Motor neuron (in vitro differentiated cells): ENCODE data around the gene STXBP3. TPM values are rescaled to one million over a fixed set of nuclear protein-coding genes. Genes with fewer than 3 reads are reported as not detected.
A peak's percentile ranks its signal among the peaks of the same experiment; 100 is the strongest.

Experiments used
- ATAC-seq, 8 experiments: fragments of 200-7000 bp; cut with Tn5 transposase; replicated peaks in 6 of 8; 2 replicates each; pipeline ENCODE4 v1.8.0; 2021; ENCODE audit warnings: mild to moderate bottlenecking in 8 of 8, moderate library complexity in 8 of 8
- H3K27ac ChIP-seq, 2 donors: fragments of 250-450 bp; sonication (Bioruptor Pico); 2 replicates each; pipeline ENCODE4 v1.9.0; 2021; ENCODE audit warnings: antibody characterized with exemption in 2 of 2, mild to moderate bottlenecking in 2 of 2, moderate library complexity in 1 of 2
- H3K4me1 ChIP-seq, 2 donors: fragments of 250-450 bp; sonication (Bioruptor Pico); replicated peaks in 1 of 2; 2 replicates each; pipeline ENCODE4 v1.6.1; 2021; ENCODE audit warnings: antibody characterized with exemption in 2 of 2, mild to moderate bottlenecking in 2 of 2, moderate library complexity in 1 of 2
- H3K4me3 ChIP-seq, 5 donors: fragments of 250-450 bp; sonication (Bioruptor Pico); 2 replicates each; pipeline ENCODE4 v1.9.0; 2021; ENCODE audit warnings: antibody characterized with exemption in 5 of 5, mild to moderate bottlenecking in 5 of 5, moderate library complexity in 4 of 5
- WGBS, 10 experiments: fragments of 450-650 bp; shearing (Covaris generic); methylation state at CpG; one replicate each; pipeline ENCODE4 v1.0.0; 2022; 5-methylcytosine and 5-hydroxymethylcytosine counted together
- in situ Hi-C, 9 experiments: fragments of 400-800 bp; cut with MboI; loops; one replicate each; pipeline ENCODE4 v1.15.0; 2021; ENCODE audit warnings: low sequenced_read_pairs in 9 of 9, low pct_unique_long_range_greater_than_20kb in 2 of 9; ENCODE audit not compliant: unreplicated experiment in 9 of 9
- total RNA-seq, 8 experiments: library from RNA; unstranded; fragments of 300-600 nt; gene quantifications; 2 replicates each; pipeline versions ENCODE4 v1.2.3 to v1.2.4, GENCODE V29; 2022

STXBP3 gene
- total RNA-seq, 8 experiments from 2014 or later, result 29.3 to 45.4 (median 38.8) TPM

DNA sequence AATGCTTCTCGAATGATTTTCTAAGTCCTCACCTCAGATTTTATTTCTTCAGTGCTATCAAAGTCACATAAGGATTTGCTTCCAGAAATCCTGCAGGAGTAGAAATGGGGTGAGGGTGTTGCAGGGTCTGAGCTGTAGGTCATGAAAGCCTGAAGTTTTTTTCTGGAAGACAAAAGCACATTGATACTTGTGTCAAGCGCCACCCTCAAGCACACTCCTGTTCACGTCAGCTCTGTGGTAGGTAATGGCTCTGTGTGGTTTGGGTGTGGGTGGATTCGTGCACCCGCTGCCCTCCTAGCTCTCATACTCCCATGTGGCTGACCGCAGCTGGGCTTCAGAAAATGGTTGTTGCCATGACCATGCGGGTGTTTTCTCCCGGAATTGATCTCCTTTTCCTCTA lies 70.5 kb downstream of the STXBP3 start:
- H3K27ac ChIP-seq, result peak overlapping the region; percentile 92 to 95
- in situ Hi-C loops, result no loop called here
- peak; percentile 34 to 74 (median 46) for ATAC-seq
- H3K4me1 ChIP-seq, result peaks cover 36 to 39% of the 10 kb centered on the region in 2 donors
- WGBS, 10 experiments, result 0 to 100% (median 44%) methylated on average over 1 to 8 of the region's 8 CpGs
- peak overlapping the region in 4 of 5 donors; percentile 11 to 20 (median 16) for H3K4me3 ChIP-seq

DNA sequence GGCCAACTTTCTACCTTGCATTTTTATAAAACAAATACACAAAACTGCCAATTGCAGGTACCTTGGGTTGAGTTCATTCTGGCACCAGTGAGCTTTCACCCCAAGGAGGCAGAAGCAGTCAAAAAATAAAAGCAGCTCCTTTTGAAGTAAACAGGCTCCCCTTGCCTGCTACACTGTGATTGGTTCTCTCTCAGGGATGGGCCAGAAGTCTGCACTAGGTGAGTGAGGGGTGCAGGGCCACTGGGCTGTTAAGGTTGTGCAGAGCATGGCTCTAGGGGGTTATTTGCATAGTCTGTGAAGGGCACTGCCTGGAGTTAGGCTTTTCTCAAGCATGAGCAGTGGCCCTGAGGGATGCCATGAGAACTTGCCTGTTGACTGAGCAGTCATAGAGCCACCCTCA lies 71.3 kb downstream of the STXBP3 start:
- ATAC-seq, result no peak
- Histone ChIP-seq H3K4me3 (no peak overlapping the region), H3K4me1 (peaks cover 36 to 39% of the 10 kb centered on the region in 2 donors), H3K27ac (peak overlapping the region; percentile 92 to 95)
- in situ Hi-C loops, result no loop called here

DNA sequence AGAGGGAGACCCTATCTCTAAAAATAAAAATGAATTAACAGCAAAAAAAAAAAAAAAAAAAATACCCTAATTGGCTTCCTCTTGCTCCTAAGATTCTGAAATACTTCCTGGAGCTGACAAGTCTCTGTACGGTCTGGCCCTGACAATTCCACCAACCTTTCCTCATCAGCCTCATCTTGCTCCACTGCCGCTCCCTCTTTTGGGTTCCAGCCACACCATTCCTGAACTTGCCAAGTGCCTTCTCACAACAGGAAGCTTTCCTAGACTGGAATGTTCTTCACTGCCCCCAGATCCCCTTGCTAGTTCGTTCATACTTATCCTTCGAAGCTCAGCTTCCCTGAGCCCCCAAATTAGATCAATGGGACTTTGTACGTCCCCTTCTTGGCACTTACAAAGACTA lies 73.4 kb downstream of the STXBP3 start:
- no peak overlapping the region for H3K27ac ChIP-seq
- ATAC-seq, result no peak
- peaks cover 28 to 31% of the 10 kb centered on the region in 2 donors for H3K4me1 ChIP-seq
- 36 to 100% (median 75%) methylated on average over 1 to 5 of the region's 5 CpGs; no CpG with 5 or more reads in 1 of the 10 experiments for WGBS, 10 experiments
- no peak overlapping the region for H3K4me3 ChIP-seq
- in situ Hi-C loops, result no loop called here

DNA sequence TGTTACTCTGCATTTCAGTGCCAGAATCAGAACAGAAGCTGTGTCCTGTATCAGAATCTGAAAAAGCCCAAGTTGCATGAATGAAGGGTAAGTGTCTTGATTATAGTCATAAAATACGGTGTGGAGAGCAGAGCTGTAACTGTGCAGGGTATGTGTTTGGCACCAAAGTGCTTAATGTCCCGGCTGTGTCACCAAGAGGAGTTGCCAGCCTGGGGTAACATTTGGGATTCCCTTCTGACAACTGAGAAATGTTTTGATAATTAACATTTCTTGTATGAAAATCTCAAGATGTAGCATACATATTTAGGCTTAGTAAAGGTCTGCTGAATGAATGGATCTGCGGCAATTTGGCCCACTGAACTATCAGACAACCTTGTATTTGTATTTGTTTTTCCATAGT lies 77.2 kb downstream of the STXBP3 start:
- ATAC-seq, result no peak
- no peaks in the 10 kb centered on the region for H3K4me1 ChIP-seq
- 44 to 100% (median 75%) methylated on average over 1 to 3 of the region's 3 CpGs; no CpG with 5 or more reads in 2 of the 10 experiments for WGBS, 10 experiments
- in situ Hi-C loops, result no loop called here
- no peak overlapping the region for H3K27ac ChIP-seq
- no peak overlapping the region for H3K4me3 ChIP-seq

DNA sequence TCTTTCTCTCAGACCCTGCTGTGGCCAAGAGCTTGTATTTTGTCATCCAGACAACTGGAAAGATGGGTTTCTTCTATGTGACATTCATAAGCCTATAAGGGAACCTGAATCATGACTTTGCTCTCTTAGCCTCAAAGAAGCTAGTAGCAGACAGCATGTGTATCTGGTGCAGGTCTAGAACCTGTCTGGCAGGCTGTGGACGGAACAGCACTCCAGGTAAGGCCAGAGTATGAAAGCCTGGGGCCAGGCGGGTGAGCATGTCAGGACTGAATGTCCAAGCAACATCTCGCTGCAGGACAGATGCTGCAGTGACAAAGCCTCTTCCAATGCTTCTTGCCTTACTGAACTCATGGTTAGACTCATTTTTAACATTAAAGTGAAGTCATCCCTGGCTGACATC lies 77.6 kb downstream of the STXBP3 start:
- H3K4me1 ChIP-seq, result no peaks in the 10 kb centered on the region
- in situ Hi-C loops, result no loop called here

DNA sequence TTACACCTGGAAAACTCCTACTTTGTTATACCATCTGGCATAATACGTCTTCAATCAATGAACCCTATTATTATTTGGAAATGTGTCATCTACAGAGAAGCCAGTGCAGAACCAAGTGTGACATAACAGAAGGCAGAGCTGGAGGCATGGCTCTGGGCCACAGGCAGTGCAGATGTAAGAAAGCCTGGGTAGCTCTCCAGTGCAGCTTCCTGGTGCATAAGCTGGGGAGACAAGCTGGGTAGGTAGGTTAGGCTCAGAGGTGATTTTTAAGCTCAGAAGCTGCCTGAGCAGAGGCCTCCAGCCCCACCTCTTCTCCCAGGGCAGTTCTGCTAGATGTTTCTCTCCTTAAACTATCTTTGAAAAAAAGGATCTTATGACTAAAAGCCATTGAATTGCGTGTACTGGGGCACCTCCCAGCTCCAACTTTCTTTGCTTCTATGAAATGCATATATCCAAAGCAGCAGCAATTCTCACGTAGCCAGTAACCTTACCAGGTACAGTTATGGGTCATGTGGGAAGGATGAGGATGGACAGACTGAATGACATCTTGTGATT lies 79.7 kb downstream of the STXBP3 start:
- ATAC-seq, result no peak
- Histone ChIP-seq H3K27ac (no peak overlapping the region), H3K4me1 (peaks cover 6 to 12% of the 10 kb centered on the region in 2 donors), H3K4me3 (no peak overlapping the region)
- WGBS, 10 experiments, result 8 to 100% (median 90%) methylated on average over 1 to 3 of the region's 3 CpGs
- in situ Hi-C loops, result no loop called here

More for the DNA sequence above, 77.6 kb downstream of the STXBP3 start:
- Histone ChIP-seq H3K4me3 (no peak overlapping the region), H3K27ac (no peak overlapping the region)
- WGBS, 10 experiments, result 50 to 100% (median 90%) methylated on average over 1 to 3 of the region's 3 CpGs; no CpG with 5 or more reads in 2 of the 10 experiments
- ATAC-seq, result no peak

DNA sequence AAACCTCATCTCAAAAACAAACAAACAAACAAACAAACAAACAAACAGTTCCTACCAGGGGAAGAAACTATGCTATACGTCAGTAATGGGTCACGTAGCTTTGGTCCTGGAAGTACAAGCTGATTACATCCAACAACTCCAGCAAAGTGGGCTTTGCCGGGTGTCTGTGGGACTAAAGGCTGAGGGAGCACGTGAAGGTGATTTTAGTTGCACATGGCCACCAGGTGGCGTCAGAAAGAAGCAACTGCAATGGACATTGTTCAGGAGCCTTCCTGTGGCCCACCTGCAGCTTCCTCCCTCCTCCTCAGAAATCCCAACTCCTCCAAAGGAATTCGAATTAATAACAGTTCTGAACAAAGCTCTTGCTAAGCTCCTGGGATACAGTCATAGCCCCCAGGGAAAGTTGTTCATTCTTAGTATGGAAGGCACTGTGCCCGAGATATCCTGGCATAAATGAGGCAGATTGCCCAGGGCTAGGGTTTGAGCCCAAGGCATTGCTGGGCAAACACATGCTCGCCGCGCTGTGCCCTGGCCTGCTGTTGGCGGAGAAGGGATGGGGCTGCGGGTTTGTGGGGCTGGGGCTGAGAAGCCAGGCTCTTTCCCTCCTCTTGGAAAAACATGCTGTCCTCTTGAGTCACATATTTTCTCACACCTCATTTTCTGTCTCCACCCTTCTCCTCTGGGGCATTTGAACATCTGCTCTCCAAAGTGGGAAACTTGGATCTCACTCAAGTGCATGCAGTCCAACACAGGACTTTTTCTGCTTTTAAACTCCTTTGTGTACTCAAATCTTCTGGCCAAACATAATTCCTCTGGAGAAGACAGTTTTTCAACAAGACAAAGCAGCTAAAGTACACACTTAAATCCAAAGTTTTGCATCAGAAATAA lies 81.8 kb downstream of the STXBP3 start:
- Histone ChIP-seq H3K4me1 (peaks cover 6 to 12% of the 10 kb centered on the region in 2 donors), H3K4me3 (no peak overlapping the region), H3K27ac (no peak overlapping the region)
- peak; percentile 59 to 89 (median 80) for ATAC-seq
- 0 to 82% (median 51%) methylated on average over 3 to 12 of the region's 12 CpGs; no CpG with 5 or more reads in 1 of the 10 experiments for WGBS, 10 experiments
- in situ Hi-C loops, result no loop called here

DNA sequence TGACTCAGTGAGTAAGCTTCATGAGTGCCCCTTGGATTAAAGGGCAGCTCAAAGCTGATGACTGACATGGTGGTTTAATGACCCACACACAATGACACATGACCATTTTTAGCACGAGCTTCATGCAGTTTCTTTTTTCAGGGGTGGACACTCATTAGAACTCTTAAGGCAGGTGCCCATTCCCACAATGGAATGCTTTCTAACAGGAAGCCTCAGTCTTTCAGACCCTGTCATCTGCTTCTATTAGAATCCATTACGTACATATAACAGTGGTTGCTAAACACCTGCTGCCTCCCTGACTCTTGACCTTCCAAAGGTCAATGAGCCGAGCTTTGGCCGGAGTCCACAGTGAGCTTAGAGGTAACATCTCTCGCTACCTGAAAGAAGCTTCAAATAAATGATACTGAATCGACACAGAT lies 83.0 kb downstream of the STXBP3 start:
- in situ Hi-C loops, result no loop called here
- H3K4me3 ChIP-seq, result no peak overlapping the region
- peaks cover 6 to 12% of the 10 kb centered on the region in 2 donors for H3K4me1 ChIP-seq
- ATAC-seq, result peak in 1 of 8 experiments; percentile 18
- 40 to 100% (median 69%) methylated on average over 1 to 6 of the region's 6 CpGs for WGBS, 10 experiments
- H3K27ac ChIP-seq, result no peak overlapping the region

DNA sequence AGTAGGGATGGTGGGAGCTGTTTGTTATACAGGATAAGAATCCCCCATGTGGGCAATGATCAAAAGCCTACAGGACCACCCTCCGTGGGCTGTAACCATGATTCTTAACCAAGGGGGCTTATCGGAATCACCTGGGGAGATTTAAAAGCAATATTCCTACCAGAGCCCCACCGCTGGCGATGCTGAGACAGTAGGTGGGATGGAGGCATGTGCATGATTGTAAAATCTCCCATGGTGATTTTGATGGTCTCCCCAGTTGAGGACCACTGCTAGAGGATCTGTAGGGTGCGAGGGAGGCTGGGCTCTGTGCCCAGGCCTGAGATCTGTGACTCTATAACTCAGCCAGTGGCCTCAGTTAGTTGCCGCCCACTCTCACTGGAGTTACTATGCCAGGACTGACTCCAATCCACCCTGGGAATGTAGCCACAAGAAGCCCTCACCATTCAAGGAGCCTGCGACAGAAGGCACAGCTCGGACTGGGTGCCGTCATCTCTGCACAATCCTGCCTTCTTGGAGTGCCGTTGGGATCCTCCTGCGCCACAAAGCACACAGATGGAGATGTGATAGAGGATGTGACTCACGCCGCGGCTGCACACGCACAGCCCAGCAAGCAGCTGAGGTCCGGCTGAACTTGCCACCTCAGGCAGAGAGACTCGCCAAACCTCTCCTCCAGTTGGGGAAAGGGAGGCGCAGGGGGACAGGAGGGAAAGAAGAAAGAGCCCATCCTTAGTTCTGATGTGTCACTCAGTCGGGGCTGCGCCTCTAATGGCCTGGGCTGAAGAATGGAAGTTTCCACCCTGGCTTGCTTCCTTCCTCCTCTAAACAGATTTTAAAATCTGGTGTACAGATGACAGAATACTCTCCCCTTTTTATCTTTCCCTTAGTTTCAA lies 83.9 kb downstream of the STXBP3 start:
- peak; percentile 41 to 92 (median 79) for ATAC-seq
- in situ Hi-C loops, result no loop called here
- WGBS, 10 experiments, result 4 to 100% (median 80%) methylated on average over 1 to 15 of the region's 20 CpGs; no CpG with 5 or more reads in 1 of the 10 experiments
- H3K4me1 ChIP-seq, result peaks cover 6 to 12% of the 10 kb centered on the region in 2 donors
- H3K4me3 ChIP-seq, result no peak overlapping the region
- H3K27ac ChIP-seq, result no peak overlapping the region

DNA sequence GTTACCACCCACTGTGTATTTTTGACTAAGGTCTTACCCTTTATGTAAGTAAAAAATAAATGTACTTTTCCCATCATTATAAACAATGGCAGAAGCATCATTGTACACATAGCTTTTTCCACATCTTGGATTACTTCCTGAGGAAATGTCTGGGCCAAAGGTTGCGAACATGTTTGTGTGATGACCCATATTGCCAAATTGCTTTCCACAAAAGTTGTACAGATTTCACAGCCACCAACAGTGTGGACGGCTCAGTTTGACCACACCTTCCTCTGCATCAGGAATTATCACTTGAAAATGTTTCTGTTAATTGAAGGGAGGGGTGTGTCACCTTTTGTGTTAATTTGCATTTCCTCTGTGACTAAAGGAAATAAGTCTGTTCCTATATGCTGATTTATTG lies 84.8 kb downstream of the STXBP3 start:
- in situ Hi-C loops, result no loop called here
- 0 to 100% (median 69%) methylated on average over 1 to 2 of the region's 2 CpGs; no CpG with 5 or more reads in 1 of the 10 experiments for WGBS, 10 experiments

DNA sequence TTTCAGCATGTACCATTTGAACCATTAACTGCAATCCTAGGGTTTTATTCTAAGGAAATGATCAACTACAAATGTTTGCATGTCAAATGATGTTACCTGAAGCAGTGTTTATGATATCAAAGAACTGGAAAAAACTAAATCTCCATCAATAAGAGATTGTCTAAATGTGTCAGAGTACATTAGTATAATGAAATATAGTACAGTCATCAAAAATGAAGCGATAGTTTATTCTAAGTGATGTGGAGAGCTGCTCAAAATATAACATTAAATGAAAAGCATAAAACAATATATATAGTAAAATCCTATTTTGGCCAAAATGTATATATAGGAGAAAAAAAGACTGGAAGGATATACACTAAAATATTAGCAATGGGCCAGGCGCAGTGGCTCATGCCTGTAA lies 86.5 kb downstream of the STXBP3 start:
- no peak overlapping the region for H3K27ac ChIP-seq
- ATAC-seq, result no peak
- WGBS, 10 experiments, result 90 to 100% (median 95%) methylated on average over 2 of the region's 2 CpGs
- peaks cover 6 to 12% of the 10 kb centered on the region in 2 donors for H3K4me1 ChIP-seq
- no peak overlapping the region for H3K4me3 ChIP-seq
- in situ Hi-C loops, result no loop called here

More for the DNA sequence above, 84.8 kb downstream of the STXBP3 start:
- peaks cover 6 to 12% of the 10 kb centered on the region in 2 donors for H3K4me1 ChIP-seq
- peak in 1 of 8 experiments; percentile 3 for ATAC-seq
- H3K4me3 ChIP-seq, result no peak overlapping the region
- no peak overlapping the region for H3K27ac ChIP-seq

DNA sequence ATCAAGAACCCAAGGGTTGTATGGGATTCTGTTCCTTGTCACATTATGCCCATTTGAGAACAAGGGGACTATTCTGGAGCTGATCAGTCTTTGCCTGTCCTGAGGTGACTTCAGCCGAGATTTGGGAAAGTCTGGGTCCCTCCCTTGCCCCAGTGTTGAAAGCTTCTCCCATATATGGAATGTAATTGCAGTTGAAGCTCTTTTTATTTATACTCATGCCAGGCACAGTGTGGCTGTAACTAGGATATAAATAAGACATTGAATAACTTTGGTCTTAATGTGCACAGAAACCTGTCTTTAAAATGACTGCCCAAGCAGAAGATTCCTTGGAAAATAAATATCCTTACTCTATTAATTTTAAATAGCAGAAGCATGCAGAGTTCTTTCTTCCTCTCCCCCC lies 95.2 kb downstream of the STXBP3 start:
- in situ Hi-C loops, result no loop called here
- 14 to 67% (median 51%) methylated on average over 1 of the region's 1 CpG; no CpG with 5 or more reads in 4 of the 10 experiments for WGBS, 10 experiments
- no peak overlapping the region for H3K4me3 ChIP-seq
- H3K4me1 ChIP-seq, result no peaks in the 10 kb centered on the region
- H3K27ac ChIP-seq, result no peak overlapping the region
- ATAC-seq, result peak in 2 of 8 experiments; percentile 37 to 39
